IMR-90 (cell line): ENCODE results near the gene SMAP1. TPM values are rescaled to one million over a fixed set of nuclear protein-coding genes. Genes with fewer than 3 reads are reported as not detected.

Source experiments
- ATAC-seq: fragments of 200-7000 bp; cut with Tn5 transposase; 2 replicates; pipeline ENCODE4 v1.9.1; 2020; ENCODE audit warnings: low read depth, mild to moderate bottlenecking, moderate library complexity
- BruUV-seq: library from RNA; stranded (reverse); fragments of 400-500 nt; replicated peaks from 2 replicates; lab custom pipeline; 2021; lab: Mats Ljungman, UMichigan
- CTCF ChIA-PET: fragments of 300-600 bp; formaldehyde crosslinking; extraction: SDS; loops from one replicate; lab custom pipeline; 2021; ENCODE audit warnings: antibody characterized with exemption; lab: Yijun Ruan, JAX
- POLR2A ChIA-PET: fragments of 300-600 bp; sonication (Branson Sonifier 250); formaldehyde crosslinking; loops from one replicate; lab custom pipeline; 2022; ENCODE audit warnings: antibody characterized with exemption; ENCODE audit not compliant: unreplicated experiment; lab: Charles Lee
- DNase-seq: peaks from one replicate; pipeline ENCODE4 v3.0.0; 2013
- H2AFZ ChIP-seq: replicated peaks from 2 replicates; pipeline ENCODE3; 2013; ENCODE audit warnings: low read length, mild to moderate bottlenecking; ENCODE audit not compliant: poor library complexity
- H2AK5ac ChIP-seq: 2 replicates; pipeline ENCODE4 v1.6.1; 2013; ENCODE audit warnings: low read depth, low read length, inconsistent platforms
- H2AK9ac ChIP-seq: replicated peaks from 2 replicates; pipeline ENCODE3; 2013; ENCODE audit warnings: mild to moderate bottlenecking, low read depth, low read length, moderate library complexity; ENCODE audit not compliant: poor library complexity
- H2BK120ac ChIP-seq: 2 replicates; pipeline ENCODE4 v1.6.1; 2013; ENCODE audit warnings: low read depth, low read length, inconsistent platforms
- H2BK15ac ChIP-seq: 3 replicates; pipeline ENCODE4 v1.6.1; 2013; ENCODE audit warnings: low read depth, low read length, inconsistent platforms
- H2BK20ac ChIP-seq: 2 replicates; pipeline ENCODE4 v1.6.1; 2013; ENCODE audit warnings: low read depth, mild to moderate bottlenecking, inconsistent platforms, low read length, moderate library complexity
- H2BK5ac ChIP-seq: 2 replicates; pipeline ENCODE4 v1.6.1; 2013; ENCODE audit warnings: mild to moderate bottlenecking, low read depth, low read length, inconsistent platforms; ENCODE audit not compliant: poor library complexity, severe bottlenecking
- H3K14ac ChIP-seq: replicated peaks from 2 replicates; pipeline ENCODE4 v1.6.1; 2013; ENCODE audit warnings: low read depth, low read length, inconsistent platforms
- H3K18ac ChIP-seq: 2 replicates; pipeline ENCODE4 v1.6.1; 2013; ENCODE audit warnings: low read depth, low read length, control low read depth
- H3K23ac ChIP-seq: 2 replicates; pipeline ENCODE4 v1.6.1; 2013; ENCODE audit warnings: low read depth, low read length, inconsistent platforms
- H3K27ac ChIP-seq: 2 replicates; pipeline ENCODE4 v1.5.1; 2013; ENCODE audit warnings: mild to moderate bottlenecking, control low read depth, low read length; ENCODE audit not compliant: insufficient read depth
- H3K27me3 ChIP-seq: 2 replicates; pipeline ENCODE4 v1.6.1; 2013; ENCODE audit warnings: low read length; ENCODE audit not compliant: control insufficient read depth, insufficient read depth
- H3K36me3 ChIP-seq: 2 replicates; pipeline ENCODE4 v1.6.1; 2013; ENCODE audit warnings: low read length, mixed read lengths; ENCODE audit not compliant: control insufficient read depth, insufficient read depth
- H3K4ac ChIP-seq: 2 replicates; pipeline ENCODE4 v1.6.1; 2013; ENCODE audit warnings: low read depth, low read length, inconsistent platforms
- H3K4me1 ChIP-seq: 2 replicates; pipeline ENCODE4 v1.6.1; 2013; ENCODE audit warnings: low read length, mixed read lengths; ENCODE audit not compliant: control insufficient read depth, insufficient read depth
- H3K4me2 ChIP-seq: 2 replicates; pipeline ENCODE4 v1.6.1; 2013; ENCODE audit warnings: low read depth, mild to moderate bottlenecking, control low read depth, low read length, moderate library complexity
- H3K4me3 ChIP-seq: 2 replicates; pipeline ENCODE4 v1.5.1; 2013; ENCODE audit warnings: low read depth, mild to moderate bottlenecking, control low read depth, low read length, moderate library complexity; ENCODE audit not compliant: insufficient read depth
- H3K56ac ChIP-seq: 2 replicates; pipeline ENCODE4 v1.6.1; 2013; ENCODE audit warnings: low read length, inconsistent platforms; ENCODE audit not compliant: insufficient read depth; ENCODE audit errors: extremely low read depth
- H3K79me1 ChIP-seq, 2 experiments: 2 replicates each; pipeline ENCODE4 v1.6.1; 2013; ENCODE audit warnings: low read length in 2 of 2, inconsistent platforms in 1 of 2, low read depth in 1 of 2
- H3K9ac ChIP-seq: 2 replicates; pipeline ENCODE4 v1.6.1; 2013; ENCODE audit warnings: low read depth, low read length, control low read depth
- H3K9me1 ChIP-seq: 2 replicates; pipeline ENCODE4 v1.6.1; 2013; ENCODE audit warnings: low read length, inconsistent platforms; ENCODE audit not compliant: insufficient read depth
- H3K9me3 ChIP-seq: 2 replicates; pipeline ENCODE4 v1.6.1; 2013; ENCODE audit warnings: low read length; ENCODE audit not compliant: control insufficient read depth, insufficient read depth
- H4K20me1 ChIP-seq: 2 replicates; pipeline ENCODE4 v1.6.1; 2013; ENCODE audit warnings: low read length, inconsistent platforms; ENCODE audit not compliant: insufficient read depth
- H4K5ac ChIP-seq: 2 replicates; pipeline ENCODE4 v1.6.1; 2013; ENCODE audit warnings: mild to moderate bottlenecking, low read depth, low read length, control low read depth
- H4K8ac ChIP-seq, 2 experiments: 2 replicates each; pipeline ENCODE4 v1.6.1; 2013; ENCODE audit warnings: low read depth in 2 of 2, low read length in 2 of 2, control low read depth in 1 of 2, inconsistent platforms in 1 of 2
- H4K91ac ChIP-seq: 2 replicates; pipeline ENCODE4 v1.6.1; 2013; ENCODE audit warnings: low read depth, low read length, inconsistent platforms; ENCODE audit not compliant: insufficient read depth
- BHLHE40 ChIP-seq: fragments of 150-350 bp; IDR thresholded peaks from 2 replicates; pipeline ENCODE4 v1.6.1; 2016; ENCODE audit warnings: mild to moderate bottlenecking, low read depth, low read length
- CEBPB ChIP-seq: IDR thresholded peaks from 2 replicates; pipeline ENCODE4 v1.6.1; 2012; ENCODE audit warnings: low read depth, low read length, improper control_type of control experiment
- CHD1 ChIP-seq: IDR thresholded peaks from 2 replicates; pipeline ENCODE4 v1.6.1; 2012; ENCODE audit warnings: low read depth, low read length, improper control_type of control experiment
- FOS ChIP-seq: fragments of 150-350 bp; IDR thresholded peaks from 2 replicates; pipeline ENCODE4 v1.6.1; 2016; ENCODE audit warnings: low read depth, low read length
- MAFK ChIP-seq: IDR thresholded peaks from 2 replicates; pipeline ENCODE4 v1.6.1; 2012; ENCODE audit warnings: low read depth, low read length, improper control_type of control experiment
- MAZ ChIP-seq: IDR thresholded peaks from 2 replicates; pipeline ENCODE4 v1.6.1; 2012; ENCODE audit warnings: low read depth, mild to moderate bottlenecking, low read length, improper control_type of control experiment, moderate library complexity, borderline replicate concordance
- MXI1 ChIP-seq: IDR thresholded peaks from 2 replicates; pipeline ENCODE4 v1.6.1; 2012; ENCODE audit warnings: low read depth, mild to moderate bottlenecking, low read length, moderate library complexity, borderline replicate concordance
- NFE2L2 ChIP-seq: fragments of 150-350 bp; IDR thresholded peaks from 2 replicates; pipeline ENCODE4 v1.6.1; 2016; ENCODE audit warnings: low read depth, mild to moderate bottlenecking, low read length
- POLR2A ChIP-seq: IDR thresholded peaks from 2 replicates; pipeline ENCODE4 v1.6.1; 2012; ENCODE audit warnings: mild to moderate bottlenecking, low read depth, low read length
- RAD21 ChIP-seq: IDR thresholded peaks from 2 replicates; pipeline ENCODE4 v1.6.1; 2012; ENCODE audit warnings: low read length, improper control_type of control experiment
- RCOR1 ChIP-seq: IDR thresholded peaks from 2 replicates; pipeline ENCODE4 v1.6.1; 2012; ENCODE audit warnings: mild to moderate bottlenecking, low read length, improper control_type of control experiment; ENCODE audit not compliant: insufficient replicate concordance
- RFX5 ChIP-seq: IDR thresholded peaks from 2 replicates; pipeline ENCODE4 v1.8.0; 2012; ENCODE audit warnings: low read depth, mild to moderate bottlenecking, low read length, moderate library complexity
- SMC3 ChIP-seq: fragments of 150-350 bp; IDR thresholded peaks from 2 replicates; pipeline ENCODE4 v1.6.1; 2016; ENCODE audit warnings: low read depth, mild to moderate bottlenecking, antibody characterized with exemption, low read length, moderate library complexity
- whole genome bisulfite sequencing, 2 experiments: methylation state at CpG; one replicate each; pipeline versions ENCODE4 v1.1.5 to v1.1.7; 2013; ENCODE audit warnings: missing lambda C conversion rate in 2 of 2; ENCODE audit not compliant: insufficient read length in 1 of 2; ENCODE audit errors: extremely low coverage in 2 of 2; 5-methylcytosine and 5-hydroxymethylcytosine counted together
- dilution Hi-C: fragments of 300-500 bp; cut with HindIII; formaldehyde crosslinking; loops from one replicate; pipeline ENCODE4 v1.14.3; 2018; ENCODE audit warnings: low sequenced_read_pairs; ENCODE audit not compliant: unreplicated experiment
- in situ Hi-C: fragments of 300-500 bp; cut with MboI; formaldehyde crosslinking; loops from 3 replicates; pipeline ENCODE4 v1.14.3; 2019; ENCODE audit warnings: low sequenced_read_pairs, inconsistent platforms, mixed read lengths
- intact Hi-C: fragments of 100-400 bp; cut with micrococcal nuclease; formaldehyde crosslinking; loops from 2 replicates; pipeline ENCODE4 v1.10.0; 2022
- polyA plus RNA-seq, 3 experiments: library from polyadenylated mRNA; depleted of rRNA; stranded (reverse); fragments of >200 nt; gene quantifications; 2 replicates each; pipeline ENCODE4 v1.2.3, GENCODE V29; 2012; ENCODE audit warnings: low replicate concordance in 1 of 3
- total RNA-seq: library from RNA; depleted of rRNA; stranded (reverse); fragments of >200 nt; gene quantifications from 2 replicates; pipeline ENCODE4 v1.2.3, GENCODE V29; 2012
- TF ChIP-seq, protein P1 (sequence below): conservative IDR thresholded peaks from 2 replicates; pipeline ENCODE4 v1.5.1; 2012; ENCODE audit warnings: mild to moderate bottlenecking, low read depth, low read length, improper control_type of control experiment
- TF ChIP-seq, protein P2 (sequence below): fragments of 150-350 bp; IDR thresholded peaks from 2 replicates; pipeline ENCODE4 v1.6.1; 2017; ENCODE audit warnings: mild to moderate bottlenecking, antibody characterized with exemption, low read length, low read depth
- TF ChIP-seq, protein P3 (sequence below): fragments of 150-350 bp; IDR thresholded peaks from 2 replicates; pipeline ENCODE4 v1.6.1; 2016; ENCODE audit warnings: low read depth, mild to moderate bottlenecking, low read length, moderate library complexity, borderline replicate concordance

Gene SMAP1
- total and polyA plus RNA-seq, 2 of the 4 experiments (the other 2 are of a cell fraction) = 14.8 to 16.7 TPM

DNA sequence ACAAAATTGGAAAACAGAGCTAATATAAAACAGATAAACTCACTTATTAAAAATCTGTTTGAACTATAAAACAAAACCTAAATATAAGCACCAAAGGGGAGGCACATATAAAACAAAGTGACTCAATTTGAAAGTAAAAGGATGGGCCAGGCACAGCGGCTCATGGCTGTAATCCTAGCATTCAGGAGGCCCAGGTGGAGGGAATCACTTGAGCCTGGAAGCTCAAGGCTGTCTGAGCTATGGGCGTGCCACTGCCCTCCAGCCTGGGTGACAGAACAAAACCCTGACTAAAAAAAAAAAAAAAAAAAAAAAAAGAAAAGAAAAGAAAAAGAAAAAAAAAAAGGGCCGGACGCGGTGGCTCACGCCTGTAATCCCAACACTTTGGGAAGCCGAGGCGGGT lies 31.1 kb upstream of the SMAP1 start:
- ATAC-seq (no peak), DNase-seq (no peak)
- Histone ChIP-seq H3K36me3 (no peaks in the 10 kb centered on the region), H3K9ac (no peak overlapping the region), H3K14ac (no peak overlapping the region), H4K5ac (no peak overlapping the region), H3K4me3 (no peak overlapping the region), H3K56ac (no peak overlapping the region), H3K9me1 (no peaks in the 10 kb centered on the region), H4K20me1 (no peaks in the 10 kb centered on the region), H2BK5ac (no peak overlapping the region), H3K23ac (no peak overlapping the region), H3K4ac (no peak overlapping the region), H2AFZ (no peak overlapping the region), H3K79me1 (no peaks in the 10 kb centered on the region), H3K27ac (no peak overlapping the region), H2BK20ac (no peak overlapping the region), H3K18ac (no peak overlapping the region), H3K9me3 (no peaks in the 10 kb centered on the region), H4K91ac (no peak overlapping the region), H3K27me3 (no peaks in the 10 kb centered on the region), H4K8ac (no peak overlapping the region), H2AK5ac (no peak overlapping the region), H3K4me2 (no peak overlapping the region), H2BK15ac (no peak overlapping the region), H2AK9ac (no peak overlapping the region), H2BK120ac (no peak overlapping the region), H3K4me1 (no peaks in the 10 kb centered on the region)
- WGBS, 2 experiments = no CpG with 5 or more reads among the region's 8 CpGs
- dilution Hi-C loops = no loop called here
- BruUV-seq = no TSS peak
- CTCF ChIA-PET = no interaction called here
- POLR2A ChIA-PET = no interaction called here
- in situ Hi-C loops = no loop called here
- intact Hi-C loops = no loop called here
- TF ChIP-seq POLR2A (no peak), RCOR1 (no peak), RFX5 (no peak), FOS (no peak), MAZ (no peak), MXI1 (no peak), RAD21 (no peak), NFE2L2 (no peak), SMC3 (no peak), BHLHE40 (no peak), MAFK (no peak), CEBPB (no peak), CHD1 (no peak)
- TF ChIP-seq, protein P1, sequence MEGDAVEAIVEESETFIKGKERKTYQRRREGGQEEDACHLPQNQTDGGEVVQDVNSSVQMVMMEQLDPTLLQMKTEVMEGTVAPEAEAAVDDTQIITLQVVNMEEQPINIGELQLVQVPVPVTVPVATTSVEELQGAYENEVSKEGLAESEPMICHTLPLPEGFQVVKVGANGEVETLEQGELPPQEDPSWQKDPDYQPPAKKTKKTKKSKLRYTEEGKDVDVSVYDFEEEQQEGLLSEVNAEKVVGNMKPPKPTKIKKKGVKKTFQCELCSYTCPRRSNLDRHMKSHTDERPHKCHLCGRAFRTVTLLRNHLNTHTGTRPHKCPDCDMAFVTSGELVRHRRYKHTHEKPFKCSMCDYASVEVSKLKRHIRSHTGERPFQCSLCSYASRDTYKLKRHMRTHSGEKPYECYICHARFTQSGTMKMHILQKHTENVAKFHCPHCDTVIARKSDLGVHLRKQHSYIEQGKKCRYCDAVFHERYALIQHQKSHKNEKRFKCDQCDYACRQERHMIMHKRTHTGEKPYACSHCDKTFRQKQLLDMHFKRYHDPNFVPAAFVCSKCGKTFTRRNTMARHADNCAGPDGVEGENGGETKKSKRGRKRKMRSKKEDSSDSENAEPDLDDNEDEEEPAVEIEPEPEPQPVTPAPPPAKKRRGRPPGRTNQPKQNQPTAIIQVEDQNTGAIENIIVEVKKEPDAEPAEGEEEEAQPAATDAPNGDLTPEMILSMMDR = no peak
- TF ChIP-seq, protein P2, sequence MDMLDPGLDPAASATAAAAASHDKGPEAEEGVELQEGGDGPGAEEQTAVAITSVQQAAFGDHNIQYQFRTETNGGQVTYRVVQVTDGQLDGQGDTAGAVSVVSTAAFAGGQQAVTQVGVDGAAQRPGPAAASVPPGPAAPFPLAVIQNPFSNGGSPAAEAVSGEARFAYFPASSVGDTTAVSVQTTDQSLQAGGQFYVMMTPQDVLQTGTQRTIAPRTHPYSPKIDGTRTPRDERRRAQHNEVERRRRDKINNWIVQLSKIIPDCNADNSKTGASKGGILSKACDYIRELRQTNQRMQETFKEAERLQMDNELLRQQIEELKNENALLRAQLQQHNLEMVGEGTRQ = no peak
- TF ChIP-seq, protein P3, sequence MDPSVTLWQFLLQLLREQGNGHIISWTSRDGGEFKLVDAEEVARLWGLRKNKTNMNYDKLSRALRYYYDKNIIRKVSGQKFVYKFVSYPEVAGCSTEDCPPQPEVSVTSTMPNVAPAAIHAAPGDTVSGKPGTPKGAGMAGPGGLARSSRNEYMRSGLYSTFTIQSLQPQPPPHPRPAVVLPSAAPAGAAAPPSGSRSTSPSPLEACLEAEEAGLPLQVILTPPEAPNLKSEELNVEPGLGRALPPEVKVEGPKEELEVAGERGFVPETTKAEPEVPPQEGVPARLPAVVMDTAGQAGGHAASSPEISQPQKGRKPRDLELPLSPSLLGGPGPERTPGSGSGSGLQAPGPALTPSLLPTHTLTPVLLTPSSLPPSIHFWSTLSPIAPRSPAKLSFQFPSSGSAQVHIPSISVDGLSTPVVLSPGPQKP = no peak
